ENCODE measurements around the gene TMEM239.
"Not testable (repeated sequence)": the region's sequence is repeated elsewhere in the genome, so short reads cannot be mapped to it uniquely, and the experiment has no call there.

Gene TMEM239

GRCh38 chr20:2820896-2821869 lies 5.0 kb downstream of the TMEM239 start:
- no peak for DNase-seq

GRCh38 chr20:2822073-2822472 lies 5.9 kb downstream of the TMEM239 start:
- no peak for DNase-seq

- no peak for DNase-seq
Observed at GRCh38 chr20:2825761-2826160, 9.6 kb downstream of the TMEM239 start.

- no peak for DNase-seq
Observed at GRCh38 chr20:2826655-2827054, 10.5 kb downstream of the TMEM239 start.

DNA sequence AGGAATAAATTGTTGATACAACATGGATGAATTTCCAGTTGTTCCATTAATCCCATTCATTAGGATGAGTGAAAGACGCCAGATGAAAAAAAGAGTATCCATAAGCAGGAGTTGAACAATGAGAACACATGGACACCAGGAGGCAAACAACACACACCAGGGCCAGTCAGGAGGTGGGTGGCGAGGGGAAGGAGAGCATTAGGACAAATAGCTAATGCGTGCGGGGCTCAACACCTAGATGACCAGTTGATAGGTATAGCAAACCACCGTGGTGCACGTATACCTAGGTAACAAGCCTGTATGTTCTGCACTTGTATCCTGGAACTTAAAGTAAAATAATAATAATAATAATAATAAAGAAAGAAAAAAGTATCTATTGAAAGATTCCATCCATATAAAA lies 13.2 kb downstream of the TMEM239 start:
- no peak for DNase-seq

DNA sequence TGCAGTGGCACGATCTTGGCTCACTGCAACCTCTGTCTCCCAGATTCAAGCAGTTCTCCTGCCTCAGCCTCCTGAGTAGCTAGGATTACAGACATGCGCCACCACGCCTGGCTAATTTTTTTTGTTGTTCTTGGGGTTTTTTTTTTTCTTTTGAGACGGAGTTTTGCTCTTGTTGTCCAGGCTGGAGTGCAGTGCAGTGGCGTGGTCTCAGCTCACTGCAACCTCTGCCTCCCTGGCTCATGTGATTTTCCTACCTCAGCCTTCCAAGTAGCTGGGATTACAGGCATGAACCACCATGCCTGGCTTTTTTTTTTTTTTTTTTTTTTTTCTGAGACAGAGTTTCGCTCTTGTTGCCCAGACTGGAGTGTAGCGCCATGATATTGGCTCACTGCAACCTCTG lies 15.0 kb downstream of the TMEM239 start:
- not testable (repeated sequence) for DNase-seq

- DNase-seq = no peak
Observed at GRCh38 chr20:2833761-2834160, 17.6 kb downstream of the TMEM239 start.

DNA sequence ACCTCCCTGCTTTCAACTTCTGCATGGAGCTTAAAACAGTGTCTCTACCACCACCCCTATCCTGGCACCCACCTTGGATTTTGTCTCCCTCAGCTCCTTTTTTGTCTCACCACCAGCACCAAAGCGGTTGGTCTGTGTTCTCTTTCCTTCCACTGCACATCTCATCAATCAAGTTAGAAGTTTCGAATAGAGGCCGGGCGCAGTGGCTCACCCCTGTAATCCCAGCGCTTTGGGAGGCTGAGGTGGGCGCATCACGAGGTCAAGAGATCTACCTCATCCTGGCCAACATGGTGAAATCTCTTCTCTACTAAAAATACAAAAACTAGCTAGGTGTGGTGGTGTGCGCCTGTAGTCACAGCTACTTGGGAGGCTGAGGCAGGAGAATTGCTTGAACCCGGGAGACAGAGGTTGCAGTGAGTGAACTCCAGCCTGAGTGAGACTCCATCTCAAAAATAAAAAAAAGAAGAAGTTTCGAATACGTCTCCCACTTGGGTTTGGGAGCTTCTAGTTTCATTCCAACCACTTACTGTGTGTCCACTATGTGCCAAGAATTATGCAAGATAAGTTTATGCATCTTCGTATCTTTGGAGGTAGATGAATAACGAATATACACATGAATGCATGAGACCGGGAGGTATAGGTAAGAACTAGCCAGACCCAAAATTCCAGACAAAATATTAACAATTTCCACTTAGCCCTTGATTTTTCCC lies 18.4 kb downstream of the TMEM239 start:
- no peak for DNase-seq

- no peak for DNase-seq
Observed at GRCh38 chr20:2835331-2835796, 19.2 kb downstream of the TMEM239 start.

DNA sequence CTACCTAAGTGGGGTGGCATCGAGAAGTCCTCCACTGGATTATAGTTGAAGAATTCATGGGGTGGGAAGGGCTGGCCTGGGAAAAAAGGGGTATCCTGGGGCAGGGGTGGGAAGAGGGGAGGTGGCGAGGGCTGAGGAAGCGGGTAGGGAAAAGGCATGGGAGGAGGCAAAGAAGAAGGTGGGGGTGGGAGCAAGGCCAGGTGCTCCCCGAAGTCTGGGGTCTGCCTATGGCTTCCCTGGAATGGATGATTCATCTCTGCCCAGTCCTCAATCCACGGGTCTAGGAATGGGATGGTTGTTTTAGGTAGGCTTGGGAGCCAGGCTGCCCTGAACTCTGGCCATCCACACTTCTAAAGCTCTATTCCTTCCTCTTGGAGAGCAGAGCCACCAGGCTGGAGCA lies 19.9 kb downstream of the TMEM239 start:
- no peak for DNase-seq

- no peak for DNase-seq
Observed at GRCh38 chr20:2837221-2837960, 21.2 kb downstream of the TMEM239 start.

DNA sequence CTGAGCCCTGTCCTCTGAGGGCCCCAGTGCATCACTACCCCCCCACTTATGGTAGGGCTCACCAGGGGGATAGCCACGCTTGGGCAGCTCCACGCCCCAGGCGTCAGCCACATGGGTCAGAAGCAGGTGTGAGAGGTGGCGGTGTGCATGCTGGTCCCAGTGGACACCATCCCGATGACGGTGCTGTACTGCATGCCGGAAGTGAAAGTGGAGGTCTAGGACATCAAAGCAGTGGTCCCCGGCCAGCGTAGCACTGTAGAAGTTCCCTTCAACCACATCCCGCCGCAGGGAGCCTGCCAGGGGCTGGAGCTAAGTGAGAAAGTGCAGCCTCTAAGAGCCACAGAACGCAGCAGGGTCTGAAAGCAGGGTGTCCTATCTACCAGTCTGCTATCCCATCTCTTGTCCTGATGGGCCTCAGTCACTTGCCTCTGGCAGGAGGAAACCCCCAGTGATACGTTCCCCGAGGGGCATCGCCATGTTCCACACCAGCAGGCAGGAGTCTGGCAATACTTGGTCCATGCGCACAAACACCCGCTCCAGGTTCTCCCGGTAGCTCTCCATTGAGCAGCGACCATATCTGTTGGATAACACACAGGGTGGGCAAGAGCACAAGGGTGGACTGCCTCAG lies 22.1 kb downstream of the TMEM239 start:
- no peak for DNase-seq

DNA sequence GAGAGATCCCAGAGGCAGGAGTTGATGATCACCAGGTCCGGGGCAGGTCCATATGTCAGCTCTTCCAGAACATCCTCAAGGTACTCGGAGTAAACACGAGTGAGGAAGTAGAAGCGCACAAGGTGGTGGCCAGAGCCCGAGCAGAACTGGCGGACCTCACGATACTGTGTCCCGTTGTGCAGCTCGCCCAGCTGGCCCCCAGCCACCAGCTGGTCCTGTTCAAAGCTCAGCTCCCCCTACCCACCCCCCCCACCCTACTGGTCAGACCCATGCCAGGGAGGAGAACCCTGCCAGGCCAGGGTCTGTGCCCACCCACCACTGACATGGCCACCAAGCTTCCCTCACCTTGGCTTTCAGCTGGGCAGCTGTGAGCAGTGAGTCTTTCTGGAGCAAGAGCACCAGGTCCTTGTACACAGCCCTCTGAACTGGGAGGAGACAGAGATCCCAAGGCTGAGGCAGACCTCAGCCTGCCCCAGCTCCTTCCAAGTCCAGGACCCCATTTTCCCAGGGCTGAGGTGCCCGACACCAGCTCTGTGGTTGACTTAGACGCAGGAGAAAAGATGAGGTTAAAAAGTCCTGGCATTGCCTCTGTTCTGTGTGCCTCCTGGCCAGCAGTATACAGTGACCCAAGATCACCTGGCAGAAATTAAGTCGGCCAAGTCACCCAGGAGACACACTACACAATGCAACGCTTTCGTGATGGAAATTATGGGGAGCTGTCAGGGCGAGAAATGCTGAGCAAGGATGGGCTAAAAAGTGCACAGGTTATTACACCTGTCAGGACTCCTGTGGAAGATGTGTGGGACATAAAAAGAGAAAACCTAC lies 22.9 kb downstream of the TMEM239 start:
- DNase-seq = no peak

- DNase-seq = no peak
Observed at GRCh38 chr20:2839732-2840137, 23.6 kb downstream of the TMEM239 start.

GRCh38 chr20:2840138-2840966 lies 24.2 kb downstream of the TMEM239 start, which contains the start of the genes PCED1A and VPS16:
Gene PCED1A (minus strand): TSS chr20:2840655. CDS start chr20:2839912, 743 bp downstream.
Gene VPS16 (plus strand): TSS chr20:2840745. CDS start chr20:2840775, 30 bp downstream.
- peak; percentile 75 to 77 for DNase-seq

- DNase-seq = no peak
Observed at GRCh38 chr20:2840967-2841531, 24.9 kb downstream of the TMEM239 start.

DNA sequence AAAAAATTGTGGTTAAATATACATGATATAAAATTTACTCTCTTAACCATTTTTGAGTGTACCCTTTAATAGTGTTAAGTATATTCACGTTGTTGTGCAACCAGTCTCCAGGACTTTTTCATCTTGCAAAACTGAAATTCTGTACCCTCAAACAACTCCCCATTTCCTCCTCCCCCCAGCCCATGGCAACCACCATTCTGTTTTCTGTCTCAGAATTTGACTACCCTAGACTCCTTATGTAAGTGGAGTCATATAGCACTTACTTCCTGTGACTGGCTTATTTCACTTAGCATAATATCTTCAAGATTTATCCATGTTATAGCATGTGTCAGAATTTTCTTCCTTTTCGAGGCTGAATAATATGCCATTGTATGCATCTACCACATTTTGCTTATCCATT lies 29.4 kb downstream of the TMEM239 start:
- peak; percentile 48 to 50 for DNase-seq

- no peak for DNase-seq
Observed at GRCh38 chr20:2846698-2847097, 30.5 kb downstream of the TMEM239 start.

DNA sequence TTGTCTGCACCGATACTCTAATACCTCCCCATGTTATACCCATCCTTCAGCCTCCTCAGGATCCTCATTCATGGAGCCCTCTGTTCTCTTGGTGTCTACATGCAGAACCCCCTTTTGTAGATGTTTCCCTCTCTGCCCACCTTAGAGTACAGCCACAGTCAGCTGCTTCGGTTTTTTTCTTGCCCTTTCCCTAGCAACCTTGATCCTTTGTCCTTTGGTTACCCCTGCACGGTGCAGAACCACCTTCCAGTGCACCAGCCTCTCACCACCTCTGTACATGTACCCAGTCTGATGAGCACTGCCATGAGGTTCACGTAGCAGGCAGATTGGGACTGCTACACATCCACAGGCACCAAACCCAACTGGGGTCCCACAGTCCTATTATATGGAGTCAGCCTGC lies 31.6 kb downstream of the TMEM239 start:
- DNase-seq = no peak

DNA sequence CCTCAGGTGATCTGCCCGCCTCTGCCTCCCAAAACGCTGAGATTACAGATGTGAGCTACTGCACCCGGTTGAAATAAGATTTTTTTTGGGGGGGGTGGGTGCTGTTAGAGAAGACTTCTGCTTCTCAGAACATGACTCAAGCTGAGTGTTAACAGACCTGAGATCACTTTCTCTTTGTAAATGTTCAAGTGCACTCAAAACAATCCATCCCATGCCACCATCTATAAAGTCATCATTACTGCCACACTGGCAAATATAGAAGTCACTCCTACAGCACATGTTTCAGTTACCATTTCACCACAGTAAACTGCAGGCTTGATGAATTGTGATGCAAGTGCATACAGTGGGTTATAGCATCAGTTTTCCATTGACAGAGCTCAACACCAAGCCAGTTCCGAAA lies 33.4 kb downstream of the TMEM239 start:
- DNase-seq = no peak

Data from AML-193 (cell line).